HG03097 (cell line): Measurements from ENCODE around the gene SMLR1.

Experiments used
- ATAC-seq: cut with Tn5 transposase; IDR thresholded peaks from one replicate; pipeline ENCODE4 v1.9.1; 2021; ENCODE audit not compliant: unreplicated experiment, low FRiP score

SMLR1 gene

GRCh38 chr6:130824978-130825694 lies 2.1 kb upstream of the SMLR1 start:
- ATAC-seq: no peak

- ATAC-seq: no peak
Observed at GRCh38 chr6:130825772-130826441, 1.3 kb upstream of the SMLR1 start.

GRCh38 chr6:130826442-130827246 lies 562 bp upstream of the SMLR1 start:
- ATAC-seq: no peak

- no peak for ATAC-seq
Observed at GRCh38 chr6:130829333-130829910, 2.2 kb downstream of the SMLR1 start.

- ATAC-seq: no peak
Observed at GRCh38 chr6:130831607-130832006, 4.4 kb downstream of the SMLR1 start.

- ATAC-seq: no peak
Observed at GRCh38 chr6:130833569-130833968, 6.4 kb downstream of the SMLR1 start.

- no peak for ATAC-seq
Observed at GRCh38 chr6:130834482-130835251, 7.5 kb downstream of the SMLR1 start.

- ATAC-seq: no peak
Observed at GRCh38 chr6:130836055-130836640, 8.9 kb downstream of the SMLR1 start.

GRCh38 chr6:130837067-130837466 lies 9.9 kb downstream of the SMLR1 start:
- ATAC-seq: no peak

- ATAC-seq: no peak
Observed at GRCh38 chr6:130838250-130838860, 11.1 kb downstream of the SMLR1 start.

- ATAC-seq: no peak
Observed at GRCh38 chr6:130838951-130839350, 11.7 kb downstream of the SMLR1 start.

GRCh38 chr6:130839379-130839778 lies 12.2 kb downstream of the SMLR1 start:
- ATAC-seq: no peak

- ATAC-seq: no peak
Observed at GRCh38 chr6:130840050-130840449, 12.8 kb downstream of the SMLR1 start.

- no peak for ATAC-seq
Observed at GRCh38 chr6:130841128-130841728, 14.0 kb downstream of the SMLR1 start.

- no peak for ATAC-seq
Observed at GRCh38 chr6:130843575-130844320, 16.5 kb downstream of the SMLR1 start.

GRCh38 chr6:130846501-130846900 lies 19.3 kb downstream of the SMLR1 start:
- ATAC-seq: no peak

GRCh38 chr6:130847001-130847910 lies 20.1 kb downstream of the SMLR1 start:
- no peak for ATAC-seq
